D721Med (cell line): Measurements from ENCODE around the gene MED12L.

Experiments used
- DNase-seq: peaks from one replicate; pipeline ENCODE4 v3.0.0; 2011; ENCODE audit warnings: low spot score; ENCODE audit not compliant: insufficient read length
- FAIRE-seq: peaks from 2 replicates; lab custom pipeline; 2011; peaks lifted over from hg19 to GRCh38; lab: Jason Lieb, UNC
- CTCF ChIP-seq: IDR thresholded peaks from 2 replicates; pipeline ENCODE4 v1.5.1; 2012; ENCODE audit warnings: mild to moderate bottlenecking, control low read depth; ENCODE audit not compliant: insufficient read depth; ENCODE audit errors: missing control alignments

MED12L gene

GRCh38 chr3:151085227-151085888, at the start of gene MED12L:
Gene MED12L (plus strand): TSS chr3:151085664. CDS start chr3:151086927, 1,263 bp downstream.
- DNase-seq: peak; percentile 49
- TF ChIP-seq CTCF: no peak
- no peak for FAIRE-seq

GRCh38 chr3:151037746-151038477, 47.6 kb upstream of the MED12L start:
- DNase-seq (no peak), FAIRE-seq (no peak)
- no peak for TF ChIP-seq CTCF

GRCh38 chr3:151044706-151045105, 40.8 kb upstream of the MED12L start:
- FAIRE-seq: no peak
- DNase-seq: no peak
- no peak for TF ChIP-seq CTCF

GRCh38 chr3:151047636-151048035, 37.8 kb upstream of the MED12L start:
- FAIRE-seq (no peak), DNase-seq (no peak)
- TF ChIP-seq CTCF: no peak

- DNase-seq: no peak
- no peak for TF ChIP-seq CTCF
- FAIRE-seq: no peak
Measured at GRCh38 chr3:151051533-151051932, 33.9 kb upstream of the MED12L start.

GRCh38 chr3:151052346-151052745, 33.1 kb upstream of the MED12L start:
- FAIRE-seq (no peak), DNase-seq (no peak)
- no peak for TF ChIP-seq CTCF

GRCh38 chr3:151052756-151053155, 32.7 kb upstream of the MED12L start:
- no peak for TF ChIP-seq CTCF
- FAIRE-seq (no peak), DNase-seq (no peak)
